CD4-positive, alpha-beta T cell treated with Interleukin-1 beta for 1 hour (primary cell): ENCODE results near the gene RETREG3.
"Not testable (repeated sequence)": the region's sequence is repeated elsewhere in the genome, so short reads cannot be mapped to it uniquely, and the experiment has no call there.

Experiments used
- DNase-seq, 2 donors: peaks; one replicate each; pipeline ENCODE4 v3.0.0-alpha.2; 2020 to 2022

RETREG3 gene

DNA sequence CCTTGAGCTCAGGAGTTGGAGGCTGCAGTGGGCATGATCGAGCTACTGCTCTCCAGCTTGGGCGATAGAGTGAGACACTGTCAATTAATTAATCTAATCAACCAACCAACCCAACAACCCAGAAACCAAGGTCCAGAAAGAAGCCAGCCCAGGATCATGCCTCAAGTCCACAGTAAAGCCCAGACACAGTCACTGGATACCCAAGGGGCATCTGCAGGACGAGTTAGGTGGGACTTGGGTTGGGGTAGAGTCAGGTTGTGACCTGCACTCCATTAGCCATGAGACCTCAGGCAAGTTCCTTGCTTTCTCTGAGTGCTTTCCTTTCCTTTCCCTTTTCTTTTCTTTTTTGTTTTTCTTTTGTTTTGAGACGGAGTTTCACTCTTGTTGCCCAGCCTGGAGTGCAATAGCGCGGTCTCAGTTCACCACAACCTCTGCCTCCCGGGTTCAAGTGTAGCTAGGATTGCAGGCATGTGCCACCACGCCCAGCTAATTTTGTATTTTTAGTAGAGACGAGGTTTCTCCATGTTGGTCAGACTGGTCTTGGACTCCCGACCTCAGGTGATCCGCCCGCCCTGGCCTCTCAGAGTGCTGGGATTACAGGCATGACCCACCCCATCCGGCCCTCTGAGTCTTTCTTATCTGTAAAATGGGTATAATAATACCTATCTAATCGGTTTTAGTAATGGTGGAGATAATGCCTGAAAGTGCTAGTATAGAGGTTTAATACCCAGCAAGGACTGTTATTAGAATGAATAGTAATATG lies 60.0 kb downstream of the RETREG3 start:
- no peak for DNase-seq

GRCh38 chr17:42548070-42548837 lies 60.9 kb downstream of the RETREG3 start:
- DNase-seq: peak; percentile 79 to 83

- no peak for DNase-seq
Measured at GRCh38 chr17:42547698-42548069, 61.5 kb downstream of the RETREG3 start.

- no peak for DNase-seq
Measured at GRCh38 chr17:42547001-42547461, 62.1 kb downstream of the RETREG3 start.

DNA sequence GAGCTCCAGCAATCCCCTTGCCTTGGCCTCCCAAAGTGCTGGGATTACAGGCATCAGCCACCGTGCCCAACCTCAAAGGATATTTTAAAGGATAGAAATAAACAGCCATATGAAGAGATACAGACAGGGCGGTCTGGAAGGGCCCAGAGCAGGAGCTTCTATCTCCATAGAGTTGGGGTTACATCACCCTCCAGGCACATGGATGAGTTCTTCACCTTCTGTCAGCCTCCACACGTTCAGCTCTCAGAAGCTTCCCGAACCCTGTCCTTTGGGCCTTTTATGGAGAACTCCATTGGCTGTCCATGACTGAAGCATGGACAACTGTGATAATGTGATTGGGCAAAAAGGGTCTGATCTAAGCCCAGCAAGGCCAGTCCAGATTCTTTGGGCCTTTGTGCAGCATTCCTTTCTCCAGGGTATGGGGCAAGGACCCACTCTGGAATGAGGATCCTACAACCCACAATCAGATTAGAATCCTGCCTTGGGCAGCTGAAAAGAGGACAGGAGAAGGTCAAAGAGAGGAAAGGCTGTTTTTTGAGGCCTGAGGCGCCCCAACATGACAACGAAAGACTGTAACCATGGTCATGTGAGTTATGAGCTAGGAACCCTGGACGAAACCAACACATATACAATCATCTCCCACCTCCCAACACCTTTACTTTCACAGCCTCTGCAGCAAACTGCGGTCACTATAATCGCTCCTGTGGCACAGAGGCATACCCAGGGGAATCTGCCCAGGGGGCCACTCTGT lies 63.2 kb downstream of the RETREG3 start:
- not testable (repeated sequence) for DNase-seq

DNA sequence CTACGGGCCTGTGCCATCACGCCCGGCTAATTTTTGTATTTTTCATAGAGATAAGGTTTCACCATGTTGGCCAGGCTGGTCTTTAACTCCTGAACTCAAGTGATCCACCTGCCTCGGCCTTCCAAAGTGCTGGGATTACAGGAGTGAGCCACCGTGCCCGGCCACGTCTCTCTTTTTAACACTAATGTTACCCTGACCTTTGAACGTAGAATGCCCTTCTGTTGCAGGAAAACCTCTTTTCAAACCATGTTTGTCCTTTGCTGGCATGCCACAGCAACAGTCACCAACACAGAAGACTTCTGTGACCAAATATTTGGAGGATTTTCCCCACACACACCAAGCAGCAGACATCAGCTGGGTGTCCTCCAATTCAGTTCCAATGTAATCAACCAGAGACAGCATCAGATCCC lies 64.3 kb downstream of the RETREG3 start:
- no peak for DNase-seq

DNA sequence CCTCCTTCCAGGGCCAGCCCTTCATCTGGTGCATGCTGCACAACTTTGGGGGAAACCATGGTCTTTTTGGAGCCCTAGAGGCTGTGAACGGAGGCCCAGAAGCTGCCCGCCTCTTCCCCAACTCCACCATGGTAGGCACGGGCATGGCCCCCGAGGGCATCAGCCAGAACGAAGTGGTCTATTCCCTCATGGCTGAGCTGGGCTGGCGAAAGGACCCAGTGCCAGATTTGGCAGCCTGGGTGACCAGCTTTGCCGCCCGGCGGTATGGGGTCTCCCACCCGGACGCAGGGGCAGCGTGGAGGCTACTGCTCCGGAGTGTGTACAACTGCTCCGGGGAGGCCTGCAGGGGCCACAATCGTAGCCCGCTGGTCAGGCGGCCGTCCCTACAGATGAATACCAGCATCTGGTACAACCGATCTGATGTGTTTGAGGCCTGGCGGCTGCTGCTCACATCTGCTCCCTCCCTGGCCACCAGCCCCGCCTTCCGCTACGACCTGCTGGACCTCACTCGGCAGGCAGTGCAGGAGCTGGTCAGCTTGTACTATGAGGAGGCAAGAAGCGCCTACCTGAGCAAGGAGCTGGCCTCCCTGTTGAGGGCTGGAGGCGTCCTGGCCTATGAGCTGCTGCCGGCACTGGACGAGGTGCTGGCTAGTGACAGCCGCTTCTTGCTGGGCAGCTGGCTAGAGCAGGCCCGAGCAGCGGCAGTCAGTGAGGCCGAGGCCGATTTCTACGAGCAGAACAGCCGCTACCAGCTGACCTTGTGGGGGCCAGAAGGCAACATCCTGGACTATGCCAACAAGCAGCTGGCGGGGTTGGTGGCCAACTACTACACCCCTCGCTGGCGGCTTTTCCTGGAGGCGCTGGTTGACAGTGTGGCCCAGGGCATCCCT lies 65.7 kb downstream of the RETREG3 start:
- no peak for DNase-seq

DNA sequence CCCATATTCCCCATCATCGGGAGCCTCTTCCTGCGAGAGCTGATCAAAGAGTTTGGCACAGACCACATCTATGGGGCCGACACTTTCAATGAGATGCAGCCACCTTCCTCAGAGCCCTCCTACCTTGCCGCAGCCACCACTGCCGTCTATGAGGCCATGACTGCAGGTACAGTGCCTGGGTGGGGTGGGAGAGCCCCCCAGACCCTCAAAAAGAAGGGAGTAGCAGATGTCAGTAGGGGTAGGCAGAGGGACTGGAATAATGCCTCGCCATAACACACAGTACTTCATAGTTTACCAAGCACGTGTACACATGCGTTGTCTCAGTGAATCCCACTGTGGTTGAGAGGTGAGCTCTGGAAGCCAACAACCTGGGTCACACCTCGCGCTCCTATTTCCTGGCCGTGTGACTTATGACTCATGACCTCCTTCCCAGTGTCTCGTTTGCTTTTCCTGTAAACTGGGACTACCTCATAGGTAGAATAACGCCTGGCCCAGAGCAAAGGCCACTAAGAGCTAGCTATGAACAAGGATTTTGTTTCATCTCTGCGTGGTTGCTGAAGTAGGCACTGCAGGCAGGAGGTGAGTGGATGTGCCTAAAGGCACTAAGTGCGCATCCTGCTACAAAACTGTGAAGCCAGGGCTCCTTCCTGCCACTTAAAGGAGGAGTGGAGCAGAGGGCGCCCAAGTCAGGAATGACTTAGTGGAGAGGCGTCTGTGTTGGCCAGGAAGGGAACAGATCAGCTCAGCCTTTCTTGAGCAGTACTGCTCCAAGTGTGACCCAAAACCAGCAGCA lies 67.9 kb downstream of the RETREG3 start:
- DNase-seq: no peak

DNA sequence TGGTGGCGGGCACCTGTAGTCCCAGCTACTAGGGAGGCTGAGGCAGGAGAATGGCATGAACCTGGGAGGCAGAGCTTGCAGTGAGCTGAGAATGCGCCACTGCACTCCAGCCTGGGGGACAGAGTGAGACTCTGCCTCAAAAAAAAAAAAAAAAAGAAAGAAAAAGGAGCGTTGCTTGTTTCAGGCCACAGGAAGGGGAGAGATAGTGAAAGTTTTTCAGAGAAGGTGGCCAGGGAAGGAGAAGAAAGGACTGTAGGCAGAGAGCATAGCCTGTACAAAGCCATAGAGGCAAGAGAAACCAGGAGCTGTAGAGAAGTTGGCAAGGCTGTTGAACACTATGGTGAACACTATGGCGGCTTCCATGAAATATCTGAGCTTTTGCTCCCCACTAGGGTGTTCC lies 68.6 kb downstream of the RETREG3 start:
- not testable (repeated sequence) for DNase-seq

- DNase-seq: no peak
Measured at GRCh38 chr17:42538482-42538881, 70.7 kb downstream of the RETREG3 start.

DNA sequence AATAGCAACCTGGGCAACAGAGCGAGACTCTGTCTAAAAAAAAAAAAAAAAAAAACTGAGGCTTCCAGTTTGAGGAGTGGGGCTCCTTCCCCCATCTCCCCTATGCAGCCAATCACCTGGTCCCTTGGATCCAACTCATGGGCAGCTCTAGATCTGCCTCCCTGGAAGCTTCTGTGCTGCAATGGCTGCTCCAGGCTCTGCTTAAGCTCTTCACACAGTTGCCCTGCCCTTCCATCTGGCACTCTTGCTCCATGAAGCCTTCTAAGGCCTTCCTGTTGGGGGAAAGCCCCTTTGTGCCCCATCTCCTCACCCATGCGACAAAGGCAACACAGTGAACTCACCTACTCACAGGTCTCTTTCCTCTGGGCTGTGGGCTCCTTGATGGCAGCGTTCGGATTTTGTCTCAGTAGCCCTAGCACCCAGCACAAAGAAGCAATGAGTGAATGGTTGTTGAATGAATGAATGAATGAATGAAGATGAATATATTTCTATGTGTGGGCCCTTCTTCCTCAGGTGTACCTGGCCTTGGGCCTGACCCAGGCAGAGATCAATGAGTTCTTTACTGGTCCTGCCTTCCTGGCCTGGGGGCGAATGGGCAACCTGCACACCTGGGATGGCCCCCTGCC lies 71.2 kb downstream of the RETREG3 start:
- DNase-seq: no peak

DNA sequence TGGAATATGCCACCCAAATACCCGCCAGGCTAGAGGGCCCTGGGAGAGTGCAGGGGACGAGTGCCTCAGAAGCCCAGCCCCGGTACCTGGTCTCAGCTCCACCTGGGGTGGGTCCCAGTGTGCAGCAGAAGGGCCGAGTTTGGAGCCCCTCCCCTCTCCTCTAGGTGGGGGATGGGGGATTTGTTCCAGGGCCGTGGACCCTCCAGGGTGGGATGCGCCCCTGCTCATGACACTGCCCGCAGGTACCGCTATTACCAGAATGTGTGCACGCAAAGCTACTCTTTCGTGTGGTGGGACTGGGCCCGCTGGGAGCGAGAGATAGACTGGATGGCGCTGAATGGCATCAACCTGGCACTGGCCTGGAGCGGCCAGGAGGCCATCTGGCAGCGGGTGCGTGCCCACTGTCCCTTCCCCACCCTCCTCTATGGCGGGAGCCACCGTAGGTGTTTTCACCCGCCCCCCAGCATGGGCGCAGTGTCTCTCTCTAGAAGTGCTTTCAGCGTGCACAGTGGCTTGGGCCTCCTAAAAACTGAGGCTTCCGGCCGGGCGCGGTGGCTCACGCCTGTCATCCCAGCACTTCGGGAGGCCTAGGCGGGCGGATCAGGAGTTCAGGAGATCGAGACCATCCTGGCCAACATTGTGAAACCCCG lies 71.9 kb downstream of the RETREG3 start:
- DNase-seq: no peak

DNA sequence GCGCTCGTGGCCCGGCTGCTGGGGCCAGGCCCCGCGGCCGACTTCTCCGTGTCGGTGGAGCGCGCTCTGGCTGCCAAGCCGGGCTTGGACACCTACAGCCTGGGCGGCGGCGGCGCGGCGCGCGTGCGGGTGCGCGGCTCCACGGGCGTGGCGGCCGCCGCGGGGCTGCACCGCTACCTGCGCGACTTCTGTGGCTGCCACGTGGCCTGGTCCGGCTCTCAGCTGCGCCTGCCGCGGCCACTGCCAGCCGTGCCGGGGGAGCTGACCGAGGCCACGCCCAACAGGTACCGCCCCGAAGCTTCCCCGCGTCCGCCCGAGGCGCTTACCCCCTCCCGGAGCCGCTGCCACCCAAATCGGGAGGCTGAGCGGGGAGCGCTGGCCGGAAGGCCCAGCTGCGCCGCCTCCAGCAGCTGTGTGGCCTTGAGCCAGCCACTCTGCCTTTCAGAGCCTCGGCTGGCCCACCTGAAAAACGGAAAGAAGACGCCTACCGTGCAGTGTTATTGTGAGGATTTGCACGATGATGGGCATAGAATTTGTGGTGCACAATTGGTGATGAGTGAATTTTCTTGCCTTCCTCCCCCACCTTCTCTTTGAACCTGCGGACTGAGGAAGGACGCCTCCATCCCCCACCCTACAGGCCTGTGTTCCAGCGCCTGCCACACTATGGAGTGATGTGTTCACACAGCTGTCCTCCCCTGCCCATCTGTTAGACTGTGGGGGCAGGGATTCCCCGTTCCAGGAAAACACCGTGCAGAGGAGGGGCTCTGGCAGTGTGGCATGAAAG lies 72.6 kb downstream of the RETREG3 start:
- peak; percentile 67 to 68 for DNase-seq

DNA sequence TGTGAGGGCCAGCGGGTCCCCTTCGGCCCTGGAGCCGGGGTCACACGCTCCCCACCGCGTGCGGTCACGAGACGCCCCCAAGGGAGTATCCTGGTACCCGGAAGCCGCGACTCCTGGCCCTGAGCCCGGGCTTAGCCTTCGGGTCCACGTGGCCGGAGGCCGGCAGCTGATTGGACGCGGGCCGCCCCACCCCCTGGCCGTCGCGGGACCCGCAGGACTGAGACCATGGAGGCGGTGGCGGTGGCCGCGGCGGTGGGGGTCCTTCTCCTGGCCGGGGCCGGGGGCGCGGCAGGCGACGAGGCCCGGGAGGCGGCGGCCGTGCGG lies 73.2 kb downstream of the RETREG3 start, which contains the start of gene NAGLU:
Gene NAGLU, plus strand, starts transcription at position 194 of the 324 bp plus-strand sequence. Its CDS starts 32 bp downstream, at position 226.
- DNase-seq: peak; percentile 80 to 84

DNA sequence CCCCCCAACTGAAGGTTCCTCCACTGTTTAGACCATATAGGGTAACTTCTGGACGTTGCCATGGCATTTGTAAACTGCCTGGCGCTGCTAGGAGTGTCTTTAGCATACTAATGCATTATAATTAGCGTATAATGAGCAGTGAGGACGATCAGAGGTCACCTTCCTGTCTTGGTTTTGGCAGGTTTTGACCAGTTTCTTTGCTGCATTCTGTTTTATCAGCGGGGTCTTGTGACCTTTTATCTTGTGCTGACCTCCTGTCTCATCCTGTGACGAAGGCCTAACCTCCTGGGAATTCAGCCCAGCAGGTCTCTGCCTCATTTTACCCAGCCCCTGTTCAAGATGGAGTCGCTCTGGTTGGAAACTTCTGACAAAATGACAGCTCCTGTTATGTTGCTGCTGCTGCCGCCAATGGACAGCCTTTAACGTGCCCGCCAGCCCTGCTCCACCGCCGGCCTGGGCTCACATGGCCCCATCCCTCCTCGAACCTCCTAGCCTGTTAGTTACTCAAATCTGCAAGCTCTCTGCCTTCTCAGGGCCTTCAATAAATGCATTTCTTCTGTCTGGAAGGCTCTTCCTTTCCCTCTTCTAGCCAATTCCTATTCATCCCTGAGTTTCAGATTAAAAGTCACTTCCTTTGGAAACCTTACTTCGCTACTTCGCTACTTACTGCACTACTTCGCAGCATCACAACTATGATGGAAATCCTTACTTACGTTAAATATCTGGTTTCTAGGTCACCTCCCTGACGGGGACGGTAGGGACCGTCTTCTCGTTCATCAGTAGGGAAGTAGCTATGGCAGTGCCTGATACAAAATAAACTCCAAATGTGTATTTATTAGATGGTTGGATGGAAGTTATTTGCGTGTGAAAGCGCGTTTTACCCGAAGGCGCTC lies 73.8 kb downstream of the RETREG3 start:
- DNase-seq: no peak

GRCh38 chr17:42531455-42532354 lies 77.5 kb downstream of the RETREG3 start:
- peak; percentile 57 to 60 for DNase-seq

GRCh38 chr17:42530952-42531454 lies 78.2 kb downstream of the RETREG3 start:
- DNase-seq: no peak
